ENCODE results near the gene LRRK1.

The LRRK1 gene

GRCh38 chr15:100972975-100973350, 53.8 kb downstream of the LRRK1 start:
- no peak for DNase-seq (ENCODE audit: low read depth in 2 of 2)

- DNase-seq (ENCODE audit: low read depth in 2 of 2), result no peak
These were observed 54.4 kb downstream of the LRRK1 start for GRCh38 chr15:100973351-100974111.

- no peak for DNase-seq (ENCODE audit: low read depth in 2 of 2)
These were observed 55.9 kb downstream of the LRRK1 start for GRCh38 chr15:100975043-100975442.

- no peak for DNase-seq (ENCODE audit: low read depth in 2 of 2)
These were observed 61.4 kb downstream of the LRRK1 start for GRCh38 chr15:100980410-100981046.

- DNase-seq (ENCODE audit: low read depth in 2 of 2), result no peak
These were observed 61.9 kb downstream of the LRRK1 start for GRCh38 chr15:100981086-100981485.

GRCh38 chr15:100983221-100983620, 64.1 kb downstream of the LRRK1 start:
- DNase-seq (ENCODE audit: low read depth in 2 of 2), result no peak

GRCh38 chr15:100985401-100985800, 66.2 kb downstream of the LRRK1 start:
- no peak for DNase-seq (ENCODE audit: low read depth in 2 of 2)

- no peak for DNase-seq (ENCODE audit: low read depth in 2 of 2)
These were observed 67.2 kb downstream of the LRRK1 start for GRCh38 chr15:100986158-100986896.

- DNase-seq (ENCODE audit: low read depth in 2 of 2), result no peak
These were observed 68.0 kb downstream of the LRRK1 start for GRCh38 chr15:100987143-100987542.

- no peak for DNase-seq (ENCODE audit: low read depth in 2 of 2)
These were observed 69.1 kb downstream of the LRRK1 start for GRCh38 chr15:100988297-100988696.

- no peak for DNase-seq (ENCODE audit: low read depth in 2 of 2)
These were observed 69.7 kb downstream of the LRRK1 start for GRCh38 chr15:100988857-100989256.

GRCh38 chr15:100994597-100995446, 75.7 kb downstream of the LRRK1 start:
- DNase-seq (ENCODE audit: low read depth in 2 of 2), result no peak

GRCh38 chr15:100995471-100996430, 76.6 kb downstream of the LRRK1 start:
- no peak for DNase-seq (ENCODE audit: low read depth in 2 of 2)

GRCh38 chr15:100997442-100997841, 78.3 kb downstream of the LRRK1 start:
- DNase-seq (ENCODE audit: low read depth in 2 of 2), result no peak

GRCh38 chr15:100998630-100999029, 79.5 kb downstream of the LRRK1 start:
- DNase-seq (ENCODE audit: low read depth in 2 of 2), result no peak

GRCh38 chr15:100999369-100999768, 80.2 kb downstream of the LRRK1 start:
- DNase-seq (ENCODE audit: low read depth in 2 of 2), result no peak

GRCh38 chr15:101000271-101000681, 81.1 kb downstream of the LRRK1 start:
- DNase-seq (ENCODE audit: low read depth in 2 of 2), result no peak

GRCh38 chr15:101001056-101001455, 81.9 kb downstream of the LRRK1 start:
- DNase-seq (ENCODE audit: low read depth in 2 of 2), result no peak

- DNase-seq (ENCODE audit: low read depth in 2 of 2), result no peak
These were observed 82.6 kb downstream of the LRRK1 start for GRCh38 chr15:101001796-101002195.

- no peak for DNase-seq (ENCODE audit: low read depth in 2 of 2)
These were observed 83.9 kb downstream of the LRRK1 start for GRCh38 chr15:101003081-101003480.

- DNase-seq (ENCODE audit: low read depth in 2 of 2), result no peak
These were observed 84.5 kb downstream of the LRRK1 start for GRCh38 chr15:101003706-101004105.

All from stimulated activated CD4-positive, alpha-beta T cell treated with anti-CD3 and anti-CD28 coated beads, Interleukin-12 subunit alpha, Interleukin-12 subunit beta, amount 100 ng/mL, for 24 hours (primary cell).